SJSA1 (cell line): ENCODE measurements around the gene TUT4. TPM values are rescaled to one million over a fixed set of nuclear protein-coding genes. Genes with fewer than 3 reads are reported as not detected.
A peak's percentile ranks its signal among the peaks of the same experiment; 100 is the strongest.

Experiments
- DNase-seq, 2 experiments: peaks; one replicate each; pipeline ENCODE4 v3.0.0-alpha.2; 2015 to 2020; ENCODE audit warnings: low spot score in 2 of 2, low read depth in 1 of 2
- H3K27ac ChIP-seq: fragments of 250-450 bp; sonication (Bioruptor Pico); 2 replicates; pipeline ENCODE4 v1.5.1; 2020; ENCODE audit warnings: mild to moderate bottlenecking, moderate library complexity
- H3K27me3 ChIP-seq: fragments of 250-450 bp; sonication (Bioruptor Pico); replicated peaks from 2 replicates; pipeline ENCODE4 v1.5.1; 2020; ENCODE audit warnings: mild to moderate bottlenecking, moderate library complexity
- H3K36me3 ChIP-seq: fragments of 250-450 bp; sonication (Bioruptor Pico); 2 replicates; pipeline ENCODE4 v1.5.1; 2020; ENCODE audit warnings: mild to moderate bottlenecking
- H3K4me1 ChIP-seq: fragments of 250-450 bp; sonication (Bioruptor Pico); replicated peaks from 2 replicates; pipeline ENCODE4 v1.6.1; 2021; ENCODE audit warnings: mild to moderate bottlenecking
- H3K4me3 ChIP-seq: fragments of 250-450 bp; sonication (Bioruptor Pico); 2 replicates; pipeline ENCODE4 v1.5.1; 2020; ENCODE audit warnings: mild to moderate bottlenecking
- H3K9me3 ChIP-seq: fragments of 250-450 bp; sonication (Bioruptor Pico); replicated peaks from 2 replicates; pipeline ENCODE4 v1.5.1; 2020; ENCODE audit warnings: mild to moderate bottlenecking
- total RNA-seq: library from RNA; depleted of rRNA; stranded (reverse); fragments of >200 nt; shearing (Covaris generic); gene quantifications from 2 replicates; pipeline ENCODE4 v1.2.3, GENCODE V29; 2014

Gene TUT4
- total RNA-seq, 1 experiment from 2014 or later, result 28.2 TPM

DNA sequence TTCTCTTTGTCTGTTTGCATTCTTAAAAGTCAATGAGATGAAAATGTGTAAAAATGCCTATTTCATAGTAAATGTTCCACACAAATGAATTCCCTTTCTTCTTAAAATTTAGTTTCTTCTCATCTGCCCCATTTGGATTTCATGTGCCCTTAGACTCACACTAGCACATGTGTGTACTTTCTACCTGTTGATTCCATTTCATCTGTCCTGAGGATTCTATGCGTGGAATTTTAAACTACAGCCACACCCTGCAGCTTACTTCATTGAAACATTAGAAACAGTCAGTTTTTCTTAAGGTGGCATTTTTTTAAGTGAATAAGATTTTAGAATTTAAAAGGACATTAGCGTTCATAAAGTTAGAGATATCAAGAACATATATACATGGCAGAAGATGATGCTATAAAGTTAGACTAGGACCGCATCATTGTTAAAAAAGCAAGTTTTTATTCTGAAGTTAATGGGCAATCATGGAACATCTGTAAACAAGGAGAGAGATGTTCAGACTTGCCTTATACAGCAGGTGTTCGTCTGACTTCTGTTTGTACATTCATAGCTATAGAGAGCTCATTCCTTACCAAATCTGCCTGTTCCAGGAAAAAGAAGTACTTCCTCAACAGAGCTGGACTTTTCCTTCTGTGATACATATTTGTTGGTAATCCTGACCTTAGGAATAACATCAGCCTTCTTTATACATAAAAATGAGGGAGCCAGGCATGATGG lies 3.9 kb upstream of the TUT4 start:
- Histone ChIP-seq H3K9me3 (no peaks in the 10 kb centered on the region), H3K4me3 (no peak overlapping the region), H3K27me3 (no peaks in the 10 kb centered on the region), H3K36me3 (peaks cover 8% of the 10 kb centered on the region), H3K4me1 (peaks cover 15% of the 10 kb centered on the region), H3K27ac (no peak overlapping the region)
- DNase-seq, result no peak

DNA sequence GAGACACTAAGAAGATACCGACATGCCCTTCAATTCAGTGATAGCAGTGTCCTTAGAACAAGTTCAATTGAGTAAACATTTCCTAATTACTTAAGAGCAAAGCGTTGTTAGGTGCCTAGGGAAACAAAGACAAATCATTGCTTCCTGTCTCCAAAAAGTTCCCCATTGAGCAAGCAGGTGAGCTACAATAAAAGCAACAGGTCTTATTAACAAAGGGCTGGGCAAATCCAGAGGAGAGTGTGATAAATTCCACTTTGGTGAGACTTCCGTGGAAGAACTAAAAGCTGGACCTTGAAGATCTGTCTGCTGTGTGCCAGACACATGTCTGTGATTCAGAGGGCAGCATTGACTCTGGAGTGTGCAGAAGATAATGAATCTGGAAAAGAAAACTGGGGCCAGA lies 1.9 kb upstream of the TUT4 start:
- Histone ChIP-seq H3K27ac (no peak overlapping the region), H3K9me3 (no peaks in the 10 kb centered on the region), H3K4me1 (peaks cover 15% of the 10 kb centered on the region), H3K27me3 (no peaks in the 10 kb centered on the region), H3K36me3 (peaks cover 8% of the 10 kb centered on the region), H3K4me3 (no peak overlapping the region)
- DNase-seq, result no peak

DNA sequence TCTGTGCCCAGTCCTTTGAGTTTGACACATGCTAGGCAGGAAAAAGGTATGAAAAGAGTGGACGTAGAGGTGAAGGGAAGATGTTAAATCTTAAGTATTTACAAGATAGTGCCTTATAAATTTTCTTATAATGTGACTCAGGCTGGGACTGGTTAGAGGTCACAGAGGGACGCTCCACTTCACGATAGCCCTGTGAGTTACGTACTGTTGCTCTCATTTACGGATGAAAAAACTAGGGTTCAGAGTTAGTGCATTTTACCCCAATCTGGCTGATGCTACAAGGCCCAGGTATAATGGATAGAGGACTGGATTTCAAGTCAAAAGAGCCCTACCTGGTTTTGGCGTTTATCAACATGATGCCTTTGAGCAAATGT lies 1.4 kb upstream of the TUT4 start:
- Histone ChIP-seq H3K4me3 (peak overlapping the region; percentile 89), H3K27ac (peak overlapping the region; percentile 87; the same call in 1 of the 2 replicates), H3K27me3 (no peaks in the 10 kb centered on the region), H3K4me1 (peaks cover 15% of the 10 kb centered on the region), H3K9me3 (no peaks in the 10 kb centered on the region), H3K36me3 (peaks cover 8% of the 10 kb centered on the region)
- no peak for DNase-seq

DNA sequence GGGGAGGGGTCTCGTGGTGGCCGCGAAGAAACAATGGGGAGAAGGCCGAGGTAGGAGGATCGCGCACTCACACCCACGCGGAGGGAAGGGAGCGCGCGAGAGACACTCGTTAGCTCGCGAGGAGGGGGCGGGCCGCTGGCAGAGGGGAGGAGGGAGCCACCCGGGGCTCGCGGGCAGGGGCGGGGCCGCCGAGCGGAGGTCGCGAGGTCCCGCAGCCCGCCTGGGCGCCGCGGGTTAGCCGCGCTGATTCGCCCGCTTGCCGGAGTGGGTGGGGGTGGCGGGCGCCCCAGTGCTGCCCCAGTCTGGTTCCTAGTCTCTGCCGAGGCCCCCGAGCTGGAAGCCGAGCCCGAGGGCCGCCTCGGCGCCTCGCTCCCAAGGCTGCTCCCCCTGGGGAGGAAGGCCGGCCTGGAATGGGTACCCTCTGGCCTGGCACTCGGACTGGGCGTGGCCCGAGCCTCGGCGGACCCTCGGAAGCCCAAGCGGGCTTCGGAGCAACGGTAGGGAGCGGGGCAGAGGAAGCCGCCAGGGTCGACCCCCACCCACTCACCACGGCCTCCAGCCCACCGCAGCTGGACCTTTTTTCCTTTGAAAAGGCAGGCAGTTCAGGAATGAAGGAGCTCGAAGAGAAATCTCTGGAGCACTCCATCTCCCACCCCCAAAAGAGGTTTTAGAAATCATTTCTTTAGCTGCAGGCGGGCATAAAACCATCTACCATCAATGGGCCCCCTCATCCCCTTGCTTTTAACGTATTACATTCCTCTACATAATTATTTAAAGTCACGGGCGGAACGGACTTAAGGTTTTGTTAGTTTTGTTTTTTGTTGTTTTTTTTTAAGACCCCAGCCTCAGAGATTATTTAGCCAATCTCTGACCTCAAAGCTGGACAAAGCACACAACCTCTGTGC lies 722 bp upstream of the TUT4 start:
- no peaks in the 10 kb centered on the region for H3K9me3 ChIP-seq
- H3K36me3 ChIP-seq, result peaks cover 8% of the 10 kb centered on the region
- no peaks in the 10 kb centered on the region for H3K27me3 ChIP-seq
- H3K4me3 ChIP-seq, result peak overlapping the region; percentile 89
- H3K27ac ChIP-seq, result peak overlapping the region; percentile 87
- peaks cover 15% of the 10 kb centered on the region for H3K4me1 ChIP-seq
- DNase-seq, result peak; percentile 84 to 91

DNA sequence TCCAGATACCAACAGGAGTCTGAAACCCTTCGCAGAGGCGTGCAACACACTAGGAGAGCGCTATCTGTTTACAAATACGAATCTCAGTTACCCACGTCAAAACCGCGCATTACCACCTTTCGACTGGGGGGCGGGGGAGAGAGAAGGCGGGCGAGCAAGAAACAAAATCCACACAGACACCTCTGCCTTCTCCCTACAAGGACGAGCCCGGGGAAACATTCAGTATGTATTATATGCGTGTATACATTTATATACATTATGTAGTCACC lies 722 bp downstream of the TUT4 start:
- peak; percentile 49 to 60 for DNase-seq
- Histone ChIP-seq H3K27me3 (no peaks in the 10 kb centered on the region), H3K4me3 (peak overlapping the region; percentile 89), H3K36me3 (peaks cover 8% of the 10 kb centered on the region), H3K27ac (peak overlapping the region; percentile 87; the same call in 1 of the 2 replicates), H3K4me1 (peaks cover 15% of the 10 kb centered on the region), H3K9me3 (no peaks in the 10 kb centered on the region)

DNA sequence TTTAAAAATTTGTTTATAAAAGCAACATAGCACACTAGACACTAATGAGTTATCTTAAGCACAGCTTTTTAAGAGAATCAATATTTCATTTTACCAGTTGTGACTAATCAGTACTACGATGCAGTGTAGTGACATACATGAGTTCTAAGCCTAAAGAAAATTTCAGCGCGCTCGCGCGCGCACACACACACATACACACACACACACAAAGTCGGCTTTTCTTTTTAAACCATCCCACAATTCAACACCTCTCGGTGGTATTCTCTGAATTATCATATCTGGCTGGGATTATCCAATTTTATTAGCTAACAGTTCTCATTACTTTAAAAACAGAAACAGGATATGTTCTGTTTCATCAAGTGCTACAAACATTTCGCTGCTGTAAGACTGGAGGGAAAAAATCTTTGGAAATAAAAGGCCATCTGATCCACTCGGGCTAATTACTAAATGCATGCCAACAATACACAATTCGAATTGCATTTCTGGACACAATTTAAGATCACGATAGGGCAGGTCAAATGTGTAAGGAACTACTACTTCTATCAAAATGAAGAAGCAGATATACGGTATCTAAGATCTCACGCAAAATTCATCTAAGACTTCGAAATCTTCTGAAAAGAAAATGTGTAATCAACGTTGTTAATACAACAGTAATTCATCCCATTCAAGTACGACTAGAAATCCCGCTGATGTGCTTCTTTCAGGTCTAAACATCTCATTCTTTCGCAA lies 1.2 kb downstream of the TUT4 start:
- peak overlapping the region; percentile 89 for H3K4me3 ChIP-seq
- H3K4me1 ChIP-seq, result peaks cover 15% of the 10 kb centered on the region
- peak in 1 of 2 experiments; percentile 45 for DNase-seq
- no peaks in the 10 kb centered on the region for H3K9me3 ChIP-seq
- no peak overlapping the region for H3K27ac ChIP-seq
- H3K27me3 ChIP-seq, result no peaks in the 10 kb centered on the region
- H3K36me3 ChIP-seq, result peaks cover 8% of the 10 kb centered on the region

DNA sequence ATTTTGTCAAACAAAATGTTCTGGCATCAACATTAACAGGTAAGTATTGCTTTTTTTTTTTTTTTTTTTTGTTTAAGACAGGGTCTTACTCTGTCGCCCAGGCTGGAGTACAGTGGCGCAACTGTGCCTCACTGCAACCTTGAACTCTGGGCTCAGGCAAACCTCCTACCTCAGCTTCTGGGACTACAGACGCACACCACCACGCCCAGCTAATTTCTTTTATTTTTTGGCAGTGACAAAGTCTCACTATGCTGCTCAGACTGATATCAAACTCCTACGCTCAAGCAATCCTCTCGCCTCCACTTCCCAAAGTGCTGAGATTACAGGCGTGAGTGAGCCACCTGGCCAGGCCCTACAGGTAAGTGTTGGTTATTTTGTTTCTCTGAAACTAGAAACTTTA lies 2.4 kb downstream of the TUT4 start:
- H3K9me3 ChIP-seq, result no peaks in the 10 kb centered on the region
- no peak overlapping the region for H3K27ac ChIP-seq
- DNase-seq, result no peak
- no peak overlapping the region for H3K4me3 ChIP-seq
- peaks cover 15% of the 10 kb centered on the region for H3K4me1 ChIP-seq
- H3K27me3 ChIP-seq, result no peaks in the 10 kb centered on the region
- H3K36me3 ChIP-seq, result peaks cover 8% of the 10 kb centered on the region

DNA sequence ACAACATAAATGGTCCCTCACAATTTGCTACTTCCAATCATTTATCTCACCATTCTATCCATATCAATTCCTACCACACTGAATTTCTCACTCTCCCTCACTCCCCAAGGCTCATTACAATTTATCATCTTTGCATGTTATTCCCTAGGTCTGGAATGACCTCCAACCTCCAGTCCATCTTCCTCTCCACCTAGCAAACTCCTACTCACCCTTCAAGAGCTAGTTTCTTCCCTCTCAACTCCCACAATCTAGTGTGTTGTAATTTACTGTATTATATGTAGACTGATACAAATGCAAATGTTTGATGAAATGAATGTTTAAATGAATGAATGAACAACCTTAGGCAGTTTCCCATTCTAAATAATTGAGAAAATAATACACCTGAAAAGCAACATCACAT lies 3.6 kb downstream of the TUT4 start:
- Histone ChIP-seq H3K27me3 (no peaks in the 10 kb centered on the region), H3K27ac (no peak overlapping the region), H3K4me1 (peaks cover 8% of the 10 kb centered on the region), H3K36me3 (peaks cover 9% of the 10 kb centered on the region), H3K4me3 (no peak overlapping the region), H3K9me3 (no peaks in the 10 kb centered on the region)
- no peak for DNase-seq

DNA sequence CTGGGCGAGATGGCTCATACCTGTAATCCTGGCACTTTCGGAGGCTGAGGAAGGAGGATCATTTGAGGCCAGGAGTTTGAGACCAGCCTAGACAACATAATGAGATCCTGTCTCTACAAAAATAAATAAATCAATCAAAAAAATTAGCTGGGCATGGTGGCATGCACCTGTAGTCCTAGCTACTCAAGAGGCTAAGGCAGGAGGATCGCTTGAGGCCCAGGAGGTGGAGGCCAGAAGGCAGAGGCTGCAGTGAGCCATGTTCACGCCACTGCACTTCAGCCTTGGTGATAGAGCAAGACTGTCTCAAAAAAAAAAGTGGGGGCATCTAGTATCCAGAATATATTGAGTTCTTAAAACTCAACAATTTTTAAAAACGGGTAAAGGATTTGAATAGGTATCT lies 6.0 kb downstream of the TUT4 start:
- Histone ChIP-seq H3K4me3 (no peak overlapping the region), H3K27ac (no peak overlapping the region), H3K27me3 (no peaks in the 10 kb centered on the region), H3K4me1 (no peaks in the 10 kb centered on the region), H3K9me3 (peaks cover 8% of the 10 kb centered on the region), H3K36me3 (peaks cover 13% of the 10 kb centered on the region)
- DNase-seq, result no peak

DNA sequence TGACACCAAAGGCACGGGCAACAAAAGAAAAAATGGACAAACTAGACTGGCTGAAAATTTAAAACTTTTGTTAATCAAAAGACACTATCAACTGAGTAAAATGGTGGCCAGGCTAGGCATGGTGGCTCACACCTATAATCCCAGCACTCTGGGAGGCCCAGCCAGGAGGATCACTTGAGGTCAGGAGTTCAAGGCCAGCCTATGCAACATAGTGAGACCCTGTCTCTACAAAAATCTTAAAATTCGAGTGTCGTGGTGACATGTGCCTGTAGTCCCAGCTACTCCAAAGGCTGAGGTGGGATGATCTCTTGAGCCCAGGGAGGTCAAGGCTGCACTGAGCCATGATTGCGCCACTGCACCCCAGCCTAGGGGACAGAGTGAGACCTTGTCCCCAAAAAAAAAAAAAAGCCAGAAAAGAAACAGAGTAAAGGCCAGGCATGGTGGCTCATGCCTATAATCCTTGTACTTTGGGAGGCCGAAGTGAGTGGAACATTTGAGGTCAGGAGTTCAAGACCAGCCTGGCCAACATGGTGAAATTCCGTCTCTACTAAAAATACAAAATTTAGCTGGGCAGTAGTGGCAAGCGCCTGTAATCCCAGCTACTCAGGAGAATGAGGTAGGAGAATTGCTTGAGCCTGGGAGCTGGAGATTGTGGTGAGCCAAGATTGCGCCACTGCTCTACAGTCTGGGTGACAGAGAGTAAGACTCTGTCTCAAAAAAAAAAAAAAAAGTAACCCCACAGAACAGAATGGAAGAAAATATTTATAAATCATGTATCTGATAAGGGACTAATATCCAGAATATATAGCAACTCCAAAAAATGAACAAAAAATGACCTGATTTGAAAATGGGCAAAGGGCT lies 8.0 kb downstream of the TUT4 start:
- Histone ChIP-seq H3K9me3 (peaks cover 11% of the 10 kb centered on the region), H3K27me3 (no peaks in the 10 kb centered on the region), H3K4me3 (no peak overlapping the region), H3K4me1 (no peaks in the 10 kb centered on the region), H3K36me3 (peaks cover 13% of the 10 kb centered on the region), H3K27ac (no peak overlapping the region)
- no peak for DNase-seq

DNA sequence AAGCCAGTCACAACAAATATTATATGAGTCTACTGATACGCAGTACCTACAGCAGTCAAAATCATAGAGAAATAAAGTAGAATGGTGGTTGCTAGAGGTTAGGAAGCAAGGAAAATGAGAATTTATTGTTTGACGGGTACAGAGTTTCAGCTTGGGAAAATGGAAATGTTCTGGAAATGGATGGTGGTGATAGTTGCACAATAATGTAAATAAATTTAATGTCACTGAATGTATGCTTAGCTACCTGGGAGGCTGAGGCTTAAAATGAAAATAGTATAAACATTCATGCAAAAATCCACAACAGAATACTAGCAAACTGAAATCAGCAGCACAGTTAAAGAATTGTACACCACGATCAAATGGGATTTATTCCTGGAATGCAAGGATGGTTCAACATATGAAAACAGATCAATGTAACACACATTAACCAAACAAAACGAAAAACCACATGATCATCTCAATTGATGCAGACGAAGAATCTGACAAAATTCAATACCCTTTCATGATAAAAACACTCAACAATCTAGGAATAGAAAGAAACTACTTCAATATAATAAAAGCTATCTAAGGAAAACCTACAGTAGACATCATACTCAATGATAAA lies 10.7 kb downstream of the TUT4 start:
- H3K36me3 ChIP-seq, result peaks cover 13% of the 10 kb centered on the region
- no peaks in the 10 kb centered on the region for H3K27me3 ChIP-seq
- no peak overlapping the region for H3K27ac ChIP-seq
- H3K4me3 ChIP-seq, result no peak overlapping the region
- H3K9me3 ChIP-seq, result peaks cover 11% of the 10 kb centered on the region
- DNase-seq, result peak in 1 of 2 experiments; percentile 12
- no peaks in the 10 kb centered on the region for H3K4me1 ChIP-seq

DNA sequence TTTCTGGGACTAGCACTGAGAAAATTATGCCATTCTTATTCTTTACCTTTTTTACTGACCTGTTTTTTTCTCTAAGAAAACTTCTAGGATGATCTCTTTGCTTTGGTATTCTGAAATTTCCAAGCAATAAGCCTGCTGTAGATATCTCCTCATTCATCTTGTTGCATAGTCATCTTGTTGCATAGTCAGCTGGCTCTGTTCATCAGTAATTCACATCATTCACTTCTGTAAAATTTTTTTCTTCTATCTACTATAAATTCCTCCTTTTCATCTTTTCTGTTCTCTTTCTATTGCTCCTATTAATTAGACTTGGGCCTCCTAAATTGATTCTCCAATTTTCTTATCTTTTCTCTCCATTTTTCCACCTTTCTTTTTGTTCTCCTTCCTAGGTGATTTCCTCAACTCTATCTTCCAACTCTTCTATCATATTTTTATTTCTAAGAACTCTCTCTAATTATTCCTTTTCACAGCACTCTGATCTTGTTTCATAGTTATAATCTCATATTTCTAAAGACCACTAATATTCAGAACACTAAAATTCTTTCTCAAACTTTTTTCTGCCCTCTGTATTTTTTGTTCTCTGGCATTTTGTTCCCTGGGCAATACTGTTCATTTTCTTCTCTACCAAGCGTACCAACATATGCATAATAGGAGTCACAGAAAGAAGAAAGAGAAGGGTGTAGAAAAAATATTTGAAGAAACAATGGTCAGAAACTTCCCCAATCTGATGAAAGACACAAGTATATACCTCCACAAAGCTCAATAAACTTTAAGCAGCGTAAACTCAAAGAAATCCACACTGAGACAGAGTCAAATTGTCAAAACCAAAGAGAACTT lies 17.7 kb downstream of the TUT4 start:
- 0 out of 2 replicates have a peak, but pooled peaks cover 7% of the 10 kb centered on the region for H3K36me3 ChIP-seq
- H3K27ac ChIP-seq, result no peak overlapping the region
- H3K4me3 ChIP-seq, result no peak overlapping the region
- peaks cover 3% of the 10 kb centered on the region; the same call in 1 of the 2 replicates for H3K9me3 ChIP-seq
- DNase-seq, result no peak
- H3K27me3 ChIP-seq, result no peaks in the 10 kb centered on the region
- no peaks in the 10 kb centered on the region for H3K4me1 ChIP-seq
